ENCODE data around the gene ANAPC15. TPM values are rescaled to one million over a fixed set of nuclear protein-coding genes. Genes with fewer than 3 reads are reported as not detected.
"Not testable (repeated sequence)": the region's sequence is repeated elsewhere in the genome, so short reads cannot be mapped to it uniquely, and the experiment has no call there.

ANAPC15 gene
- 10 to 100 TPM; 43.0 to 59.6 (median 44.1) TPM for total RNA-seq
- polyA plus RNA-seq: 100 to 1,000 TPM in 1 of 2 donors, 10 to 100 TPM in 1; 99.1 to 113 TPM
- 25.4 reads per million, percentile 56 among the genes with 10 or more reads in this experiment for total RNA-seq

- intact Hi-C loops (cut with micrococcal nuclease): loop anchor here (1.0 to 10.0 kb wide), 11 partner anchors 9 to 1908 kb away; partner anchors contain the start of genes CLPB (in 2 of the 2), LAMTOR1 (in 2 of the 2), LRRC51 (in 2 of the 2) and NUMA1 (in 2 of the 2)
- H3K9me3 ChIP-seq (ENCODE audit: control insufficient read depth in 2 of 3, low read length in 3 of 3): no peaks in the 10 kb centered on the region
- H3K9me3 Mint-ChIP-seq: peaks cover 0 to 3% (median 0%) of the 10 kb centered on the region in 11 donors
- peaks cover 0 to 5% (median 0%) of the 10 kb centered on the region in 5 donors for H3K27me3 Mint-ChIP-seq
- peaks cover 12 to 29% (median 25%) of the 10 kb centered on the region in 7 donors for H3K4me1 Mint-ChIP-seq
- H3K27me3 ChIP-seq (ENCODE audit: control insufficient read depth in 2 of 2, insufficient read depth in 2 of 2, low read length in 2 of 2): no peaks in the 10 kb centered on the region
- H3K4me3 Mint-ChIP-seq: peak within 1 kb of the TSS; percentile 73 to 100 (median 96)
- ATAC-seq (peak; percentile 91), DNase-seq (peak; percentile 83 to 100 (median 99))
- H3K27ac Mint-ChIP-seq: peak within 1 kb of the TSS; percentile 97 to 100 (median 98)
- ChIA-PET POLR2A (interaction anchor here (0.7 to 3.5 kb wide), 20 partner anchors 10 to 1667 kb away, joined by 3 to 69 read pairs (median 4); partner anchors contain the start of genes CLPB, LAMTOR1, RNF121 and XNDC1N), CTCF (interaction anchor here (0.9 to 2.2 kb wide), 2 partner anchors 22 to 111 kb away, joined by 4 read pairs; no protein-coding TSS in a partner anchor)
- peaks cover 4 to 16% (median 7%) of the 10 kb centered on the region in 5 donors for H3K36me3 Mint-ChIP-seq
- H3K27ac ChIP-seq (ENCODE audit: low read depth, low read length): peak within 1 kb of the TSS; percentile 92
- peak within 1 kb of the TSS; percentile 85 for H3K4me3 ChIP-seq (ENCODE audit: low read length)
- H3K36me3 ChIP-seq (ENCODE audit: control insufficient read depth in 2 of 3, insufficient read depth in 3 of 3, low read length in 3 of 3): peaks cover 0 to 21% (median 4%) of the 10 kb centered on the region in 3 experiments
- peaks cover 12 to 14% of the 10 kb centered on the region in 2 donors for H3K4me1 ChIP-seq (ENCODE audit: control insufficient read depth in 2 of 2, insufficient read depth in 2 of 2, low read length in 2 of 2)
Measured at GRCh38 chr11:72112143-72112977, at the start of gene ANAPC15. TSS of gene ANAPC15 (minus strand) at chr11:72112695. CDS start at chr11:72111276, 1,419 bp downstream.

GRCh38 chr11:72160319-72160718 lies 47.8 kb upstream of the ANAPC15 start:
- no peak for ATAC-seq
- CTCF ChIA-PET: interaction anchor here (0.8 to 1.8 kb wide), 4 partner anchors 15 to 1648 kb away, joined by 3 to 5 read pairs (median 4); no protein-coding TSS in a partner anchor

DNA sequence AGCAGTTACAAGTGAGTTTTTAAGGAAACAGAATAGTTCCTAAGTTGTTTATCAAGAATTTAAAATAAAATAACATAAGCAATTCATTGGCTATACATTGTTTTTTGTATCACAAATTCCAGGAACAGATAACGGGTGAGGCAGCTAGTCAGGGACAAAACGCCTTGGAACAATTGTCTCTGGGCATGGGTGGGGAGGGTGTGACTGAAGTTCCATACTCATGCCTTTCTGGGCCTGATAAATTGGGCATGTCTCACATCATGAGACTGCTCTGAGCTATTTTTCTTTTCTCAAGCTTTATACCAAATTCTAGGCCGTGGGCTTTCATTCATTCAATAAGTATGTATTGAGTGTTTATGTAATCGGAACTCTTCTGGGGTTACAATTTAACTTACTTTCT lies 44.6 kb upstream of the ANAPC15 start:
- peaks cover 13 to 28% (median 15%) of the 10 kb centered on the region in 5 donors for H3K27me3 Mint-ChIP-seq
- no peaks in the 10 kb centered on the region for H3K36me3 Mint-ChIP-seq
- intact Hi-C loops (cut with micrococcal nuclease): no loop called here
- Histone ChIP-seq H3K4me1 (ENCODE audit: control insufficient read depth in 2 of 2, insufficient read depth in 2 of 2, low read length in 2 of 2) (no peaks in the 10 kb centered on the region), H3K9me3 (ENCODE audit: control insufficient read depth in 2 of 3, low read length in 3 of 3) (no peaks in the 10 kb centered on the region), H3K4me3 (ENCODE audit: low read length) (no peak overlapping the region), H3K27ac (ENCODE audit: low read depth, low read length) (no peak overlapping the region), H3K36me3 (ENCODE audit: control insufficient read depth in 2 of 3, insufficient read depth in 3 of 3, low read length in 3 of 3) (no peaks in the 10 kb centered on the region), H3K27me3 (ENCODE audit: control insufficient read depth in 2 of 2, insufficient read depth in 2 of 2, low read length in 2 of 2) (no peaks in the 10 kb centered on the region)
- CTCF ChIA-PET: no interaction called here
- POLR2A ChIA-PET: interaction anchor here (0.6 kb wide), 2 partner anchors 14 to 66 kb away, joined by 3 read pairs; no protein-coding TSS in a partner anchor
- no peaks in the 10 kb centered on the region for H3K4me1 Mint-ChIP-seq
- no peak overlapping the region for H3K27ac Mint-ChIP-seq
- no peak for DNase-seq
- H3K4me3 Mint-ChIP-seq: no peak overlapping the region
- H3K9me3 Mint-ChIP-seq: no peaks in the 10 kb centered on the region
- ATAC-seq: no peak

More at GRCh38 chr11:72160319-72160718, 47.8 kb upstream of the ANAPC15 start:
- no peak overlapping the region for H3K4me3 Mint-ChIP-seq
- H3K27ac ChIP-seq (ENCODE audit: low read depth, low read length): no peak overlapping the region
- H3K27me3 Mint-ChIP-seq: peaks cover 10 to 34% (median 16%) of the 10 kb centered on the region in 5 donors
- no peak overlapping the region for H3K4me3 ChIP-seq (ENCODE audit: low read length)
- DNase-seq: no peak
- no peaks in the 10 kb centered on the region for H3K36me3 Mint-ChIP-seq
- no peaks in the 10 kb centered on the region for H3K27me3 ChIP-seq (ENCODE audit: control insufficient read depth in 2 of 2, insufficient read depth in 2 of 2, low read length in 2 of 2)
- no peaks in the 10 kb centered on the region for H3K9me3 Mint-ChIP-seq
- intact Hi-C loops (cut with micrococcal nuclease): no loop called here
- H3K9me3 ChIP-seq (ENCODE audit: control insufficient read depth in 2 of 3, low read length in 3 of 3): no peaks in the 10 kb centered on the region
- no peaks in the 10 kb centered on the region for H3K36me3 ChIP-seq (ENCODE audit: control insufficient read depth in 2 of 3, insufficient read depth in 3 of 3, low read length in 3 of 3)
- no peaks in the 10 kb centered on the region for H3K4me1 ChIP-seq (ENCODE audit: control insufficient read depth in 2 of 2, insufficient read depth in 2 of 2, low read length in 2 of 2)
- no peaks in the 10 kb centered on the region for H3K4me1 Mint-ChIP-seq
- POLR2A ChIA-PET: no interaction called here
- H3K27ac Mint-ChIP-seq: no peak overlapping the region

- intact Hi-C loops (cut with micrococcal nuclease): no loop called here
- H3K36me3 ChIP-seq (ENCODE audit: control insufficient read depth in 2 of 3, insufficient read depth in 3 of 3, low read length in 3 of 3): no peaks in the 10 kb centered on the region
- Mint-ChIP-seq H3K36me3 (no peaks in the 10 kb centered on the region), H3K4me1 (no peaks in the 10 kb centered on the region), H3K27ac (no peak overlapping the region), H3K9me3 (no peaks in the 10 kb centered on the region), H3K27me3 (peaks cover 6 to 26% (median 15%) of the 10 kb centered on the region in 5 donors), H3K4me3 (no peak overlapping the region)
- H3K9me3 ChIP-seq (ENCODE audit: control insufficient read depth in 2 of 3, low read length in 3 of 3): no peaks in the 10 kb centered on the region
- no peaks in the 10 kb centered on the region for H3K27me3 ChIP-seq (ENCODE audit: control insufficient read depth in 2 of 2, insufficient read depth in 2 of 2, low read length in 2 of 2)
- H3K4me3 ChIP-seq (ENCODE audit: low read length): no peak overlapping the region
- ATAC-seq (no peak), DNase-seq (no peak)
- POLR2A ChIA-PET: no interaction called here
- no peaks in the 10 kb centered on the region for H3K4me1 ChIP-seq (ENCODE audit: control insufficient read depth in 2 of 2, insufficient read depth in 2 of 2, low read length in 2 of 2)
- no peak overlapping the region for H3K27ac ChIP-seq (ENCODE audit: low read depth, low read length)
- CTCF ChIA-PET: interaction anchor here (2.6 kb wide), 1 partner anchor 11 kb away, joined by 12 read pairs; no protein-coding TSS in a partner anchor
Measured at GRCh38 chr11:72155751-72156150, 43.3 kb upstream of the ANAPC15 start.

DNA sequence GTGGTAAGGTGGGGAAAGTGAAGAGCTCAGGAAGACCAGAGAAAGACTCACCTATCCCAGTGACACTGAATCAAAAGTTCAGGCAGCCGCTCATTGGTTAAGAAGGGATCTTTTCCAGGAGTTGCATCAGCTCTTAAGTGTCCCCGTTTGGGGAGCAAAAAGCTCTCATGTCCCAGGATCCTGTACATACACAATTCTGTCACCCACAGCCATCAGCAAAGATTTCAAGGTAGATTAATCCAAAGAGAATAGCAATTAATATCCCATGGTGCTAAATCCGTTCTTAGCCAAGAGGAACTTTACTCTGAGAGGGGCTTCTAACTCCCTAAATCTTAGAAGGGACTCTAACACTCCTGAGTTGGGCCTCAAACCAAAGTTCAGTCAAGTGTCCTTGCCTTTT lies 42.3 kb upstream of the ANAPC15 start:
- Histone ChIP-seq H3K27me3 (ENCODE audit: control insufficient read depth in 2 of 2, insufficient read depth in 2 of 2, low read length in 2 of 2) (no peaks in the 10 kb centered on the region), H3K36me3 (ENCODE audit: control insufficient read depth in 2 of 3, insufficient read depth in 3 of 3, low read length in 3 of 3) (no peaks in the 10 kb centered on the region), H3K4me3 (ENCODE audit: low read length) (no peak overlapping the region), H3K9me3 (ENCODE audit: control insufficient read depth in 2 of 3, low read length in 3 of 3) (no peaks in the 10 kb centered on the region), H3K27ac (ENCODE audit: low read depth, low read length) (no peak overlapping the region), H3K4me1 (ENCODE audit: control insufficient read depth in 2 of 2, insufficient read depth in 2 of 2, low read length in 2 of 2) (no peaks in the 10 kb centered on the region)
- no peak overlapping the region for H3K27ac Mint-ChIP-seq
- H3K9me3 Mint-ChIP-seq: no peaks in the 10 kb centered on the region
- H3K4me1 Mint-ChIP-seq: no peaks in the 10 kb centered on the region
- DNase-seq (no peak), ATAC-seq (no peak)
- no peak overlapping the region for H3K4me3 Mint-ChIP-seq
- CTCF ChIA-PET: interaction anchor here (2.6 kb wide), 1 partner anchor 10 kb away, joined by 12 read pairs; no protein-coding TSS in a partner anchor
- intact Hi-C loops (cut with micrococcal nuclease): no loop called here
- POLR2A ChIA-PET: no interaction called here
- peaks cover 5 to 25% (median 14%) of the 10 kb centered on the region in 5 donors for H3K27me3 Mint-ChIP-seq
- no peaks in the 10 kb centered on the region for H3K36me3 Mint-ChIP-seq

- ATAC-seq; H3K27ac ChIP-seq (ENCODE audit: low read depth, low read length); H3K27me3 ChIP-seq (ENCODE audit: control insufficient read depth in 2 of 2, insufficient read depth in 2 of 2, low read length in 2 of 2); POLR2A ChIA-PET; H3K9me3 Mint-ChIP-seq; H3K36me3 Mint-ChIP-seq; H3K36me3 ChIP-seq (ENCODE audit: control insufficient read depth in 2 of 3, insufficient read depth in 3 of 3, low read length in 3 of 3); H3K9me3 ChIP-seq (ENCODE audit: control insufficient read depth in 2 of 3, low read length in 3 of 3); intact Hi-C loops (cut with micrococcal nuclease); H3K4me3 Mint-ChIP-seq; H3K4me1 Mint-ChIP-seq; H3K27ac Mint-ChIP-seq; H3K4me3 ChIP-seq (ENCODE audit: low read length); H3K4me1 ChIP-seq (ENCODE audit: control insufficient read depth in 2 of 2, insufficient read depth in 2 of 2, low read length in 2 of 2); DNase-seq: not testable (repeated sequence)
- peaks cover 0 to 16% (median 9%) of the 10 kb centered on the region in 5 donors for H3K27me3 Mint-ChIP-seq
- CTCF ChIA-PET: interaction anchor here (2.6 kb wide), 1 partner anchor 10 kb away, joined by 12 read pairs; no protein-coding TSS in a partner anchor
Measured at GRCh38 chr11:72153874-72154273, 41.4 kb upstream of the ANAPC15 start.
